Aorta (tissue), 5 donors: Measurements from ENCODE around the gene CCNH. TPM values are rescaled to one million over a fixed set of nuclear protein-coding genes. Genes with fewer than 3 reads are reported as not detected.

Experiments used
- ATAC-seq: fragments of 200-7000 bp; cut with Tn5 transposase; one replicate; pipeline ENCODE4 v1.9.1; 2022; ENCODE audit warnings: moderate library complexity; ENCODE audit not compliant: low FRiP score
- DNase-seq, 2 donors: peaks; one replicate each; pipeline ENCODE4 v3.0.0-alpha.2; 2020
- H3K27ac ChIP-seq, 2 donors: one replicate each; pipeline ENCODE4 v1.5.1; 2013; ENCODE audit warnings: low read length in 2 of 2, mild to moderate bottlenecking in 2 of 2, moderate library complexity in 2 of 2, control low read depth in 1 of 2, inconsistent platforms in 1 of 2, low read depth in 1 of 2
- H3K27me3 ChIP-seq, 2 donors: one replicate each; pipeline ENCODE4 v1.6.1; 2013; ENCODE audit warnings: control low read depth in 1 of 2, low read length in 1 of 2, mild to moderate bottlenecking in 1 of 2, moderate library complexity in 1 of 2; ENCODE audit not compliant: insufficient read depth in 2 of 2, control insufficient read depth in 1 of 2
- H3K36me3 ChIP-seq, 2 donors: one replicate each; pipeline ENCODE4 v1.6.1; 2013; ENCODE audit warnings: control low read depth in 1 of 2, low read length in 1 of 2, mild to moderate bottlenecking in 1 of 2; ENCODE audit not compliant: insufficient read depth in 2 of 2, control insufficient read depth in 1 of 2
- H3K4me1 ChIP-seq, 2 donors: one replicate each; pipeline ENCODE4 v1.6.1; 2013; ENCODE audit warnings: low read length in 2 of 2, control low read depth in 1 of 2, mild to moderate bottlenecking in 1 of 2, moderate library complexity in 1 of 2; ENCODE audit not compliant: insufficient read depth in 2 of 2, control insufficient read depth in 1 of 2
- H3K4me3 ChIP-seq, 2 donors: one replicate each; pipeline ENCODE4 v1.5.1; 2013; ENCODE audit warnings: low read length in 2 of 2, control low read depth in 1 of 2, mild to moderate bottlenecking in 1 of 2
- H3K9me3 ChIP-seq: one replicate; pipeline ENCODE4 v1.6.1; 2013; ENCODE audit warnings: mild to moderate bottlenecking, low read length; ENCODE audit not compliant: control insufficient read depth
- WGBS, 2 donors: extraction: QIAGEN DNeasy Blood & Tissue Kit; methylation state at CpG; one replicate each; pipeline ENCODE4 v1.1.7; 2013; 5-methylcytosine and 5-hydroxymethylcytosine counted together
- intact Hi-C, 2 donors: fragments of 100-400 bp; cut with DNase I; formaldehyde crosslinking; loops; one replicate each; pipeline versions ENCODE4 v1.14.2 to v1.15.0; 2022
- polyA plus RNA-seq, 2 donors: library from polyadenylated mRNA; stranded (reverse); fragments of 200-250 nt; gene quantifications; one replicate each; pipeline ENCODE4 v1.2.3, GENCODE V29; 2013
- total RNA-seq, 2 donors: library from RNA; stranded (reverse); fragmentation: NEBNext Ultra II Directional; extraction: Animal tissue kit (Norgen Biotek cat#: 25700); gene quantifications; one replicate each; pipeline ENCODE4 v1.2.1, GENCODE V29; 2021
- donor health status: healthy with polysubstance abuse.
- donor health status: Bipolar disorder and iron deficiency.
- donor health status: DM: no; HTN: no; CAD: no.
- donor health status: DM: no; HTN: no; CAD: no.
- donor health status: DM: yes; HTN: yes; CAD: no.

The CCNH gene
- total and polyA plus RNA-seq, 4 donors, result 23.0 to 96.9 (median 59.4) TPM

- intact Hi-C loops, result loop anchor here in 1 of 2 donors (5.0 to 10.0 kb wide), 3 partner anchors 733 to 1273 kb away; partner anchors contain the start of gene COX7C
- DNase-seq, result no peak
- Histone ChIP-seq H3K4me3 (peak overlapping the region; percentile 52 to 58), H3K27me3 (no peaks in the 10 kb centered on the region), H3K36me3 (peaks cover 0 to 1% of the 10 kb centered on the region in 2 donors), H3K9me3 (no peaks in the 10 kb centered on the region), H3K4me1 (peaks cover 0 to 1% of the 10 kb centered on the region in 2 donors), H3K27ac (peak overlapping the region; percentile 31 to 98)
- ATAC-seq, result no peak
- 3 to 4% methylated on average over 5 of the region's 5 CpGs for WGBS, 2 donors
These were observed 1.2 kb downstream of the CCNH start for GRCh38 chr5:87411586-87411972.

- no peaks in the 10 kb centered on the region for H3K9me3 ChIP-seq
- ATAC-seq (no peak), DNase-seq (no peak)
- peaks cover 0 to 1% of the 10 kb centered on the region in 2 donors for H3K4me1 ChIP-seq
- peaks cover 0 to 3% of the 10 kb centered on the region in 2 donors for H3K36me3 ChIP-seq
- H3K27me3 ChIP-seq, result no peaks in the 10 kb centered on the region
- no peak overlapping the region for H3K27ac ChIP-seq
- no peak overlapping the region for H3K4me3 ChIP-seq
- WGBS, 2 donors, result 54 to 59% methylated on average over 1 of the region's 1 CpG
- intact Hi-C loops, result loop anchor here in 1 of 2 donors (5.0 to 10.0 kb wide), 3 partner anchors 734 to 1274 kb away; partner anchors contain the start of gene COX7C
These were observed 1.8 kb downstream of the CCNH start for GRCh38 chr5:87410931-87411330.

GRCh38 chr5:87408204-87408603 is 4.5 kb downstream of the CCNH start:
- peaks cover 0 to 1% of the 10 kb centered on the region in 2 donors for H3K4me1 ChIP-seq
- intact Hi-C loops, result no loop called here
- H3K9me3 ChIP-seq, result no peaks in the 10 kb centered on the region
- no peak overlapping the region for H3K27ac ChIP-seq
- H3K27me3 ChIP-seq, result no peaks in the 10 kb centered on the region
- WGBS, 2 donors, result 69 to 73% methylated on average over 2 of the region's 2 CpGs
- no peak for ATAC-seq
- no peak overlapping the region for H3K4me3 ChIP-seq
- peaks cover 5 to 6% of the 10 kb centered on the region in 2 donors for H3K36me3 ChIP-seq
- DNase-seq, result no peak

GRCh38 chr5:87405472-87406155 is 7.1 kb downstream of the CCNH start:
- Histone ChIP-seq H3K4me1 (peaks cover 0 to 1% of the 10 kb centered on the region in 2 donors), H3K27me3 (no peaks in the 10 kb centered on the region), H3K4me3 (no peak overlapping the region), H3K9me3 (no peaks in the 10 kb centered on the region), H3K36me3 (peaks cover 8 to 10% of the 10 kb centered on the region in 2 donors), H3K27ac (no peak overlapping the region)
- 40 to 46% methylated on average over 2 of the region's 2 CpGs for WGBS, 2 donors
- intact Hi-C loops, result no loop called here
- no peak for ATAC-seq
- DNase-seq, result no peak

- ATAC-seq, result no peak
These were observed 8.4 kb downstream of the CCNH start for GRCh38 chr5:87404359-87404758.

GRCh38 chr5:87403899-87404298 is 8.8 kb downstream of the CCNH start:
- no peaks in the 10 kb centered on the region for H3K9me3 ChIP-seq
- no peaks in the 10 kb centered on the region for H3K4me1 ChIP-seq
- no peaks in the 10 kb centered on the region for H3K27me3 ChIP-seq
- no peak overlapping the region for H3K4me3 ChIP-seq
- ATAC-seq (no peak), DNase-seq (no peak)
- intact Hi-C loops, result no loop called here
- H3K27ac ChIP-seq, result no peak overlapping the region
- H3K36me3 ChIP-seq, result peaks cover 8 to 10% of the 10 kb centered on the region in 2 donors
- 83 to 84% methylated on average over 3 of the region's 3 CpGs for WGBS, 2 donors

More at GRCh38 chr5:87404359-87404758, 8.4 kb downstream of the CCNH start:
- no peak for DNase-seq
- WGBS, 2 donors, result 84 to 86% methylated on average over 2 of the region's 2 CpGs
- no peak overlapping the region for H3K4me3 ChIP-seq
- H3K36me3 ChIP-seq, result peaks cover 8 to 10% of the 10 kb centered on the region in 2 donors
- H3K27ac ChIP-seq, result no peak overlapping the region
- no peaks in the 10 kb centered on the region for H3K4me1 ChIP-seq
- intact Hi-C loops, result no loop called here
- H3K9me3 ChIP-seq, result no peaks in the 10 kb centered on the region
- no peaks in the 10 kb centered on the region for H3K27me3 ChIP-seq

- peaks cover 8 to 10% of the 10 kb centered on the region in 2 donors for H3K36me3 ChIP-seq
- H3K27me3 ChIP-seq, result no peaks in the 10 kb centered on the region
- 90 to 93% methylated on average over 3 of the region's 3 CpGs for WGBS, 2 donors
- ATAC-seq, result no peak
- no peaks in the 10 kb centered on the region for H3K4me1 ChIP-seq
- no peak overlapping the region for H3K4me3 ChIP-seq
- intact Hi-C loops, result no loop called here
- no peaks in the 10 kb centered on the region for H3K9me3 ChIP-seq
- no peak for DNase-seq
- H3K27ac ChIP-seq, result no peak overlapping the region
These were observed 9.3 kb downstream of the CCNH start for GRCh38 chr5:87403409-87403808.

GRCh38 chr5:87401626-87402025 is 11.1 kb downstream of the CCNH start:
- DNase-seq (no peak), ATAC-seq (no peak)
- Histone ChIP-seq H3K27me3 (no peaks in the 10 kb centered on the region), H3K9me3 (no peaks in the 10 kb centered on the region), H3K4me3 (no peak overlapping the region), H3K27ac (no peak overlapping the region), H3K4me1 (no peaks in the 10 kb centered on the region), H3K36me3 (peaks cover 7 to 10% of the 10 kb centered on the region in 2 donors)
- intact Hi-C loops, result loop anchor here (2.0 kb wide), 1 partner anchor 331 kb away; no protein-coding TSS in a partner anchor

- ATAC-seq (peak; percentile 79), DNase-seq (no peak)
- H3K4me3 ChIP-seq, result no peak overlapping the region
- WGBS, 2 donors, result 69% methylated on average over 4 of the region's 4 CpGs
- H3K4me1 ChIP-seq, result no peaks in the 10 kb centered on the region
- H3K36me3 ChIP-seq, result peaks cover 2 to 8% of the 10 kb centered on the region in 2 donors
- no peaks in the 10 kb centered on the region for H3K27me3 ChIP-seq
- intact Hi-C loops, result loop anchor here (2.0 kb wide), 1 partner anchor 330 kb away; no protein-coding TSS in a partner anchor
- H3K9me3 ChIP-seq, result no peaks in the 10 kb centered on the region
- no peak overlapping the region for H3K27ac ChIP-seq
These were observed 12.3 kb downstream of the CCNH start for GRCh38 chr5:87400305-87400899.
